ENCODE results near the gene AGR2. TPM values are rescaled to one million over a fixed set of nuclear protein-coding genes. Genes with fewer than 3 reads are reported as not detected.
A peak's percentile ranks its signal among the peaks of the same experiment; 100 is the strongest.

Gene AGR2
- total RNA-seq, 1 experiment from 2014 or later = 147 TPM

GRCh38 chr7:16795624-16796023 is 9.2 kb downstream of the AGR2 start:
- Histone ChIP-seq H3K4me3 (ENCODE audit: low read depth in 2 of 2, low read length in 2 of 2) (no peak overlapping the region), H3K4me1 (ENCODE audit: control insufficient read depth, insufficient read depth, low read length) (no peaks in the 10 kb centered on the region; the same call in 1 of the 2 replicates), H3K27me3 (ENCODE audit: control insufficient read depth, insufficient read depth, low read length) (no peaks in the 10 kb centered on the region), H3K36me3 (ENCODE audit: control insufficient read depth, insufficient read depth, low read length) (peaks cover 35% of the 10 kb centered on the region), H3K27ac (ENCODE audit: low read length) (no peak overlapping the region), H3K9me3 (ENCODE audit: control insufficient read depth, insufficient read depth, low read depth, low read length) (no peaks in the 10 kb centered on the region)
- no TSS peak for BruUV-seq (replicated peaks)
- TF ChIP-seq REST (IDR thresholded peaks at IDR 0.05; ENCODE audit: insufficient read depth in 1 of 2, low read depth in 2 of 2, low read length in 1 of 2) (no peak), SIN3A (IDR thresholded peaks at IDR 0.05; ENCODE audit: borderline replicate concordance, insufficient read depth, low read depth, low read length) (no peak), CTCF (IDR thresholded peaks at IDR 0.05) (no peak), POLR2AphosphoS5 (IDR thresholded peaks at IDR 0.05; ENCODE audit: low read depth, low read length) (no peak), TCF7L2 (IDR thresholded peaks at IDR 0.05; ENCODE audit: low read depth, low read length) (no peak)
- no peak for DNase-seq (ENCODE audit: low read depth, low spot score)
- ATAC-seq = no peak
- in situ Hi-C loops (cut with HindIII; ENCODE audit: low pct_unique_long_range_greater_than_20kb, low sequenced_read_pairs) = no loop called here
- intact Hi-C loops (cut with micrococcal nuclease; ENCODE audit: unreplicated experiment) = no loop called here
- POLR2A ChIA-PET = no interaction called here
- CTCF ChIA-PET = no interaction called here

- Histone ChIP-seq H3K27me3 (ENCODE audit: control insufficient read depth, insufficient read depth, low read length) (no peaks in the 10 kb centered on the region), H3K4me3 (ENCODE audit: low read depth in 2 of 2, low read length in 2 of 2) (no peak overlapping the region), H3K9me3 (ENCODE audit: control insufficient read depth, insufficient read depth, low read depth, low read length) (no peaks in the 10 kb centered on the region), H3K4me1 (ENCODE audit: control insufficient read depth, insufficient read depth, low read length) (no peaks in the 10 kb centered on the region), H3K36me3 (ENCODE audit: control insufficient read depth, insufficient read depth, low read length) (peaks cover 35% of the 10 kb centered on the region), H3K27ac (ENCODE audit: low read length) (0 out of 2 replicates have a peak overlapping the region, but pooled peaks have one; percentile 5)
- no peak for ATAC-seq
- no peak for TF ChIP-seq CTCF (IDR thresholded peaks at IDR 0.05)
- no peak for TF ChIP-seq SIN3A (IDR thresholded peaks at IDR 0.05; ENCODE audit: borderline replicate concordance, insufficient read depth, low read depth, low read length)
- no peak for TF ChIP-seq REST (IDR thresholded peaks at IDR 0.05; ENCODE audit: insufficient read depth in 1 of 2, low read depth in 2 of 2, low read length in 1 of 2)
- in situ Hi-C loops (cut with HindIII; ENCODE audit: low pct_unique_long_range_greater_than_20kb, low sequenced_read_pairs) (no loop called here), intact Hi-C loops (cut with micrococcal nuclease; ENCODE audit: unreplicated experiment) (no loop called here)
- no TSS peak for BruUV-seq (replicated peaks)
- ChIA-PET CTCF (no interaction called here), POLR2A (no interaction called here)
- DNase-seq (ENCODE audit: low read depth, low spot score) = no peak
Observed at GRCh38 chr7:16794986-16795385, 9.8 kb downstream of the AGR2 start.

Data from Panc1 (cell line).